IPS DF 19.7 (cell line): Measurements from ENCODE around the gene UNC5B.
A peak's percentile ranks its signal among the peaks of the same experiment; 100 is the strongest.

Source experiments
- DNase-seq: peaks from one replicate; pipeline ENCODE4 v3.0.0-alpha.2; 2013; ENCODE audit warnings: low read depth, low spot score

UNC5B gene

DNA sequence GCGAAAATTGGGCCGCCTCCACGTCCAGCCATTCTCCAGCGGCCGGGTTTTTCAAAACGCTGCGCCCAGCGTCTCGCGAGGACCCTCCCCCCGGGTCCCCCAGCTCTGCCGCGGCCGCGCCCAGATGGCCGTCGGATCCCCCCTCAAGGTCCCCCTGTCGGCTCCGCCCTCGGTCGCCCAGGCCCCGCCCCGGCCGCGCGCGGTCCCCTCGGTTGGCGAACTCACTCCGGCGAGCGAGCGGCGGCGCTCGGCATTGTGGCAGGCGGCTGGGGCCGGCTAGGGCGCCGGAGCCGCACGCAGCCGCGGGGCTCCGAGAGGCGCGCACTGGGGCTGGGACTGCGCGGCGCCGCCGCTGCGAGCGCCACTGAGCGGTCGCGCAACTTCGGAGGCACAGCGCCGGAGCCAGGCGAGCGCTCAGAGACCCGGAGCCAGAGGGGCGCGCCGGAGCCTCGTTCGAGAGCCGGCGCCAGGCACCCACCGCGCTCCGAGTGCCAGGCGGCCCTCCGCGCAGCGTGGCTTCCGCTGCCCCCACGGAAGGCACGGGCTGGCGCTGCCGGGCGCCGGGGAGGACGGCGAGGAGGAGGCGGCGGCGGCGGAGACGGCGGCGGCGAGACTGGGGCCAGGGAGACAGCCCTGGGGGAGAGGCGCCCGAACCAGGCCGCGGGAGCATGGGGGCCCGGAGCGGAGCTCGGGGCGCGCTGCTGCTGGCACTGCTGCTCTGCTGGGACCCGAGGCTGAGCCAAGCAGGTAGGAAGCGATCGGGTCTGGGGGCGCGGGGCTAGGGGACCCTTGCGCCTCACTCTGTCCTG, at the start of gene UNC5B:
Gene UNC5B (plus strand): TSS at position 253 of the 809 bp plus-strand sequence. CDS start 416 bp downstream, at position 669.
- DNase-seq, result no peak

DNA sequence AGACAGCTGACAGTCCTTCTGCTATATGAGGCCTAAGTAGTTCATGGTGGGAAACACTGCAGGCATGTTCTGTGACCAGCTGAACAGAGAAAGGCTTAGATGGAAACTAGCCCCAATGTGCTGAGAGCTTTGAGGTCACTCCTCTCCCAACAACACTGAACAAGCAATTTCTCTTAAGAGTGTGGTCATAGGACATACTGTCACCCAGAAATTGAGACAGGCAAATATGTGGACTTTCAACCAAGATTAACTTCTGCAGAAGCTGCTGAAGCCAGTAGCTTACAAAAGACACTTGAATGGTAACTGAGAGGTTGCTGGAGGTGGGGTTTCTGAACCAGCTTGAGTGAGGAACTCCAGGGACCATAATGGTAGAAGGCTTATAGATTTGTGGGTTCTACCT, 38.9 kb upstream of the UNC5B start:
- DNase-seq, result no peak

DNA sequence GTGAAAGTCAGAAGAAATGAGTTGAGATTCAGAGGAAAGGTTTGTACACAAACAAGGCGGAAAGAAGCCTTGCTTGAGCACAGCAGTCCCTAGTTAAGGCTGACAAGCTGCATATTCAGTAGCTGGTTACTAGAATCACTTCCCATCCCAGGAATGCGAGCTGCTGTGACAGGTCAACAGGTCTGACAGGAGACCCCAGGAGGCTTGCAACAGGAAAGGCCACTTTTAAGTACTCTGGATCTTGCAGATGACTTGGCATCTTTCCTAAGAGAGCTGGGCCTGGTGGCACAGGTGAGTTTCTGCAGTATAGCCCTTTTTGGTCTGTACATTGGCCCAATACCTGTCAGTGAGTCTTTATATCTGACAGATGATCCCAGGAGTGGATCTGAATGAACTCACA, 35.7 kb upstream of the UNC5B start:
- peak; percentile 61 for DNase-seq

DNA sequence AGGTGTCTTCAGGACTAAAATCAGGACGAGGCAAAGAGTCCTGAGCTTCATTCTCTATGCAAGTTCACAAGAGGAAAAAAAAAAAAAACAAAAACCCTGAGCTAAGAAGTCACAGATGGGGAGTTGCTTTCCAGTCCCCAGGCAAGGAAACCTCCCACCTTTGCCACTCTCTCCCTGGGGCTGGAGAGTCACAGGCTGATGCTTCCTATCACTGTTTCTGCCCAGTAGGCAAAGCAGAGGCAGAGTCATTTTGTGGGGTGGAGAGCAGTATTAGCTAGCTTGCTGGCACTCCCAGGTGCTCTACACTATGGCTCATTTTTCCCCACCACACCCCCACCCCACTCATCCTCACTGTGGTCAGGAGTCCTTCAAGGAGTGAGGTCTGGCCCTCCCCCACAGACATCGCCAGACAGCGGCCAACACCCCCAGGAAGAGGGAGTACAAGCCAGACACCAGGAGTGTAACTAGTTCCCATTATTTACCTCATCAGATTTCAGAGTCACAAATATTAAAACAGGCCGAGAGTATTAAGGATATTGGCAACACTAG, 34.6 kb upstream of the UNC5B start:
- no peak for DNase-seq

DNA sequence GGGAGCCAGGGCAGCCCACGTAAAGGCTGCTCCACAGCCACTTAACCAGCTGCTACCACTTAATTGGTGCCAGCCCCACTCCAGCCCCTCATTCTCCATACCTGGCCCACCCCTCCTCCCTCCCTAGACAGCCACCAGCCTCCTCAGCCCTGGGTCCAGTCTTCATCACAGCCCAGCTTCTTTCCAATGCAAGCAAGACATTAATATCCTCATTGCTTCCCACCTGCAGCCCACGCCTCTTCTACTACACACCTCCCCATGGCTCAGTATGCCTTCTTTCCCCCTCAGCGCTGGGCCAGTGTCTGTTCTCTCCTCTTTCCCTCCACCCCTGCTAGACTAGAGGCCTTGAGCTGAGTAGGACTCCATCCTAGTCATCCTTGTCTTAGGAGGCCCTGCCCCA, 33.5 kb upstream of the UNC5B start:
- DNase-seq, result no peak

DNA sequence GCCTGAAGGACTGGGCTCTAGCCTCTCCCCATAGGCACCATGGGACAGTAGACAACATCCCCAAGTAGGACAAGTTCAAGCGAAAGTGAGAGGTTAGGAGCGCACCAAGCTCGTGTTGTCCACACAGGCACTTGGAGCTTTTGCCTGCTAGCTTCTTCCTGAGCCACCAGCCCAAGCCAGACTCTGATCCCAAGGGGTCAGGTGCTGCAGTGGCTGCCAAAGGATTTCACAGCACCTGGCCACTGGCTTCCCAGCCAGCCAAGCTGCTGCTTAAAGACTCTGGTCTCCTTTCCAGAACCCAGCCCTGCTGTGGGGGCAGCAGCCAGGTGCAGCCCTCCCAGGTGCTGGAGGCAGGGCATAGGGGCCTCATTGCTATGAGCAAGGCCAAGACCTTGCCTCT, 33.0 kb upstream of the UNC5B start:
- no peak for DNase-seq

DNA sequence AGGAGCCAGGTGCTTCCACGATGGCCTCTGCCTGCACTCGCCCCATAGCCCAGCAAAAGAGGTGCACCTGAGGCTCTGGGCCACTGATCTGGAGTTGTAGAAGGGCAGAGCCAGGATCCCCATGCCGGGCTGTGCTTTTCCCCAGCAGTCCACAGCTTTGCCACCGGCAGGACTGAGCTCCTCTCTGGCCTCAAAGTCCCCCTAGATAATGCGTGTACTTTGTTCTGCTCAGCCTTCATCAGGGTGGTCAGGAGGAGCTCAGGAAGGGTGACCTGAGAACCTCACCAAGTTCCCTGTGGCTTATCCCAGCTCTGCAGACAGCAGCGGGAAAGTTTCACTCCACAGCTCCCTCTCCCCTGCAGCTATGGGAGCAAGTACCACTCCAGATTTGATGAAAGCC, 27.9 kb upstream of the UNC5B start:
- no peak for DNase-seq

DNA sequence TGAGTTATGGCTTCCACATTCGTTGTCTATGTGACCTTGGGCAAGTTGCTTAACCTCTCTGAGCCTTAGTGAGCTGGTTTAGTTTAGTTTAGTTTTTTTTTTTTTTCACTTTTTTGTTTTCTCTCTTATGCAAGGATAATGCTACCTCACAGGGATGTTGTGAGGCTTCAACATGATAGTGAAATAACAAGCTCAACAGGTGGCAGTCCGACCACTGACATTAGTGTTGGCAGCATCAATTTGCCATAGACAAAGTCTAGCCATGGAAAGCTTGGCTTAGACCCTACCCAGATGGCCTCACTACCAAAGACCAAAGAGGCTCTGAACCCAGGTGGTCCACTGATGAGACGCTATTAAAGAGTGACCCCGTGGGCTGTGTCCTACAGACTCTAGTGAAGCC, 27.2 kb upstream of the UNC5B start:
- DNase-seq, result no peak

DNA sequence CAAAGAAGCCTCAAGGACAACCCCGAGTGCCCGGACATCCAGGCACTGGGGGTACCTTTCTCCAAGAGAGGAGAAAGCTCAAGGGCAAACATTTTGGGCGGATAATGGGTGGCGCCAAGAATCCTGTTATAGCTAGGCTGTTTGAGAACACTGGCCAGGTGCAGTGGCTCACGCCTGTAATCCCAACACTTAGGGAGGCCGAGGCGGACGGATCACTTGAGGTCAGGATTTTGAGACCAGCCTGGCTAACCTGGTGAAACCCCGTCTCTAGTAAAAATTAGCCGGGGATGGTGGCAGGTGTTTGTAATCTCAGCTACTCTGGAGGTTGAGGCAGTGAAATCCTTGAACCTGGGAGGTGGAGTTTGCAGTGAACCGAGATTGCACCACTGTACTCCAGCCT, 25.2 kb upstream of the UNC5B start:
- no peak for DNase-seq

DNA sequence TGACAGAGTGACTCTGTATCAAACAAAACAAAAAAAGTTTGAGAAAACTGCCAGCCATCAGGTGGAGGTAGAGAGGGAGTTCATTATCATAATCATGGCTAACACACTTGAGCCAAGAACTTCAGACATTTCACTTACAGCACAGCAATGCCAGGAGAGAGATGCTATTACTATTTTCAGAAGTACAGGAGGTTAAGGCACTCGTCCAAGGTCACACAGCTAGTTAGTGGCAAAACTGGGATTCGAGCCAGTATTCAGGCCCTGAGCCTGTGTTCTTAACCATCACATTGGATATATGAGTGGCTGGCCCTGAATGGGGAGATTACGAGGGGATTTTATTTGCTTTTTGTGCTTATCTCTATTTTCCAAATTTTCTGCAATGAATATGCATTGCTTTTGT, 24.8 kb upstream of the UNC5B start:
- DNase-seq, result no peak

DNA sequence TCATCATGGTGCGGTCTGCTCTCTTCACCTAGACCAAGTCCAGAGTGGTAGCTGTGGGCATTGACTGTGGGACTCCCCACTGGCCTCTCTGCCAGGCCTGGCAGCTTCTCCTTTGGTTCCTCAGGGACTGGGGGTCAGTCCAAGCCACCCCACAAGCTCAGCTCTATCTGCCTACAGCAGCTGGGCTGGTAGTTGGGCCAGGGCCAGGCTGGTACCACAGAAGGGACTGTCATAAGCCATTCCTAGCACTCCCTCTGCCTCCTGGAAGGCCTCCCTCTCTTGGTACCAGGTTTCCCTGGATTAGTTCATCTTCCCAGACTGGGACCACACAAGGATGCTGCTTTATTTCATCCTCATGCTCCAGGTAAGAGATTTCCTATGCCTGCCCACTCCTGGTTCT, 24.2 kb upstream of the UNC5B start:
- DNase-seq, result no peak

DNA sequence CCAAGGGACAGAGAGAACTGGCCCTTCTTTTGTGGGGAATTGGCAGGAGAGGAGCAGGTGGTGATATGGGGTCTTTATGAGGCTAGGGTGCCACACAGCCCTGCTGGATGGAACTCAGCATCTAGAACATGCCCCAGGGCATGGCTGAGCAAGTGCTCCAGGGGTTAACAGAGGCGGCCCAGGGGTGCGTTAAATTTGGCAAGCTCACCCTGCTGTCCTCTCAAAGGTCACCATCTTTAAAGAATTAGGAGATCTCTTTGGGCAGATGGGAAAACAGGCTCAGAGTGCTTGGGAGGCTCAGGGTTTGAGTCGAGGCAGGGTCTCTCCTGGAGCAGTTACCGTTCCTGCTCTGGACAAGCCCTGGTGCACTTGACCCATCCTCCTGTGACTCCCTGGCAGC, 21.4 kb upstream of the UNC5B start:
- DNase-seq, result no peak

DNA sequence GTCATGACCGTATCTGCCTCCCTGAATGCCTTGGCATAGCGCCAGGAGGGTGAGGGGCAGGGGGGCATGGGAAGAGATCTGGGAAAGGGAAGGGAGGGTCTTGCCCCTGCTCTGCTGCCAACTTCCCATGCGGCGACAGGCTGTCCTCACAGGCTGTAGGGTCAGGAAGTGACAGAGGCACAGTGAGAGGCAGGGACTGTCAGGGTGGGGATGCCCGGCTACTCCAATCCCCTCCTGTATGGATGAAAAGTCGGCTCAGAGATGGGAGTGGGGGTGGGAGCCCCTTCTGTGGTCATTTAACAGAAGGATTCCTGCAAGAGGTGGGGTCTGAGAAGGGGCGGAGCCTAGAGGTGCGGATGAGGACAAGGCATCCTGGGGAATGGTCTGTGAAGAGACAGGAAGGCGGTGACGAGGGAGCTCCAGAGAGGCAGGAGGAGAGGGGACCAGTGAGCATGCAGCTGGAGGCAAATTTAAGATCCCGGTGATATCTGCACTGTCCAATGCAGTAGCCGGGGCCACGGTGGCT, 20.8 kb upstream of the UNC5B start:
- DNase-seq, result no peak

DNA sequence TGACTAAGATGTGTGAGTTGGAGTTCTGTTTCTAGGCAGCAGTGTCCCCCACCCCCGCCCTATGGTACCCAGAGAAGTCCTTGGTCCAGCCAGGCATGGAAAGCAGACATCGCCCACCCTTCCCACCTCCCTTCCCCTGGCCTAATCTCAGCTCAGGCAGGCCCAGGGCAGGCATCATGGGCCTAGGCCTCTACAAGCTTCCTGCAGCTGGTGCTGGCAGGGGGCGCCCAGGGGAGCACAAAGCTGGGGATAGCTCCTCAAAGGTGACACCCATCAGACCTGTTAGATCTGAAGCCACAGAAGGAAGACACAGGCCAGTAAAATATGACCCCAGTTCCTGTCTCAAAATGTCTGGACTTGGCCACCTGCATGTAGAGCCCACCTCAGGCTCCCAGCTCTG, 18.9 kb upstream of the UNC5B start:
- no peak for DNase-seq

DNA sequence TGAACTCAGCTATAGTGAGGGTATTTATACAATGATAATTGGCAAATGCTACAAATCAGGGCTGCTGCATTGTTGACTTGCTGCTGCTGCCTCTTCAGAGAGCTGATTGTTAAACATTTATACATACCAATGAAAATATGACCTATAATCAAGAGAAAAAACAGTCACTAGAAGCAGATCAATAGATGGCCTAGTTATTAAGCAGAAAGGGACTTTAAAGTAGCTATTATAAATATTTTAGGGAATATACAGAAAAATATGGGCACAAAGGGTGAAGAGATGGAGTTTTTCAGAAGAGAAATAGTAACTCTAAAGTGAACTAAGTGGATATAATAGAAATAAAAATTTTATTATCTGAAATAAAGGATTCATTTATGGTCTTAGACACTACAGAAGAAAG, 14.4 kb upstream of the UNC5B start:
- DNase-seq, result no peak

DNA sequence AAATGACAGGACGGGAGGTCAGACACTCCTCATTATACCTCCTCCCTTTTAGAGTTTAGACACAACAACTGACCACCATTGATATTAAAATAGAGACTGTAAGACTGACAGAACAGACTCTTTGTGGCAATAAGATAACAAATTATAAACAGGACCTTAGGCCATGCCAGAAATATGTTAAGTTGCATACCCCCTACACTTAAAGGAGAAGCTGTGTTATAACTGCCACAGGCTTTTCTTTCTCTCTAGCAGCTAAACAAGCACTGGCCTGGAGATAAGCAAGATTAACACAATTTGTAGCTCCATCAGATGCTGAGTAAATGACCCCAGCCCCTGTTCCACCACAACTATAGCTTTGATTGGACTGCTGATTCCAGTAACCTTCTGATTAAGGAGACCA, 10.5 kb upstream of the UNC5B start:
- no peak for DNase-seq

DNA sequence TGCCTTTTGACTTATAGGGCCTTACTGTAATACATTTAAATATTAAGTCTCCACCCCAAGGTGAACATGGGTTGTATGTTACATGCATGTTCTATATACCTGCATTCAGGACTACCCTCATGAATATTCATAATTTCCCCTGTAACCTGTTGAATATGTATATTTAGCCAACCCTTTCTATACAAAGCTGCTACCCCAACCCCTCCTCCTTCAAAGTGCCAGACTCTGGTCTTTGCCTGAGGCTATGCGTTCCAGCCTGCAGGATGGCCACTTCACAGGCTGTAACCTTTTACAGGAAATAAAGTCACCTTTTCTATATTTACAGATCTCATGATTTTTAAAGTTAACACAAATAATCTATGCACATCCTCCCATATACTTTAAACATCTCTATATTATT, 10.1 kb upstream of the UNC5B start:
- DNase-seq, result no peak

DNA sequence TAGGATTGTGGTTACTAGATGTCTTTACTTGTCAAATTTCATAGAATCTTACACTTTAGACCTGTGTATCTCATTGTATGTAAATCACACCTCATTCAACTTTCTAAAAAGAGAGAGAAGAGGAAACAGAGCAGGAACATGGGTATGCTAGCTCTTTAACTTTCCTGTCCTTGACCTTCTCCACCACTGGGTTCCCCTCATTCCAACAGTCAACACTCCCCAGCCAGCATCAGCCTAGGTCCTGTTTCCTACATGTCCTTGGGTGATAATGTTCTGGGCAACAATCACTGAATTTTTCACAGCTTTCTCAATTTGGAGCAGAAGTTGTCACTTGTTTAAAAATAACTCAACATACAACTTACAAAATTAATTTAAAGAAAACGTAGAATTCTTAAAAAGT, 9.2 kb upstream of the UNC5B start:
- DNase-seq, result no peak

DNA sequence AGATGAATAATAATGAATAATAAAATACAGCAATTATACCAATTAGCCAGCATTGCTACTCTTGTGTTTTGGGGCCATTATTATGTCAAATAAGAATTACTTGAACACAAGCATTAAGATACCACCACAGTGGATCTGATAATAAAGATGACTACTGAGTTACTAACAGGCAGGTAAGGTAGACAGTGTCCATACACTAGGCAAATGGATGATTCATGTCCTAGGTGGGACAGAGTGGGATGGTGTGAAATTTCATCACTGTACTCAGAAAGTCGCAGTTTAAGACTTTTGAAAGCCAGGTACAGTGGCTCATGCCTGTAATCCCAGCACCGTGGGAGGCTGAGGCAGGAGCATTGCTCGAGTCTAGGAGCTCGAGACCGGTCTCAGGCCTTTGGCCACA, 8.7 kb upstream of the UNC5B start:
- no peak for DNase-seq

DNA sequence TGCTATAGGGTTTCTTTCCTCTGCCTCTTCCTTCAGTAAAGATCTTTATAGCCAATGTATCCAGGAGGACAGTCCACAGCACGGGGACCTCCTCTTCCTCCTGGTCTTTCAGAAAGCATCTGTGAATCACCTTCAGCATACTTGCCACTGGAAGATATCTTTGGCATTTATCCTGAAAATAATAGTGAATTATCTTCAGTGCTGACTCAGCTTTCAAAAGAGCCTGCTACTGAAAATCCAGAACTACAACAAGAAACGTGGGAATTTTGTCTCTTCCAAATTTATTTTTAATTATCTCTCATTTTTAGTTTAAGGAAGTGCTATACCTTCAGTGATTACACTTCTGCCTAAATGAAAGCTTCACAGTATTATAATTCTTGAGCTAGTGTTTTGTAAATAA, 7.6 kb upstream of the UNC5B start:
- no peak for DNase-seq

DNA sequence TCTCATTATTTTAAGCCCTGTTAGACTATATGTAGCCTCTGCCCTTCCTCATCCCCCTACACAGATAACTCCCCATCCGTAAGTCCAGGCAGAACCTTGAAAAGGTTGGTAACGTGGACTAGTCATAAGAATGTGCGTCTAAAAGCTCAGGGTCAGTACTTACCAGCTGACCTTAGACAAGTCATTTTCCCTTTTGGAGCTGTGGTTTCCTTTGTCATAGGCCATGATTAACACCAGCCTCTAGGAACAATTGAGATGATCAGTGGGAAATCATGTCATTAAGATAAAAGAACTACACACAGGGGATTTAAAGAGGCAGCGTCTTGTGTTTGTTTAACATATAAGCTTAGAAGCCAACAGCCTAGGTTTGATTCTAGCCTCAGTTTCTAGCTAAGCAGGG, 6.9 kb upstream of the UNC5B start:
- DNase-seq, result no peak

DNA sequence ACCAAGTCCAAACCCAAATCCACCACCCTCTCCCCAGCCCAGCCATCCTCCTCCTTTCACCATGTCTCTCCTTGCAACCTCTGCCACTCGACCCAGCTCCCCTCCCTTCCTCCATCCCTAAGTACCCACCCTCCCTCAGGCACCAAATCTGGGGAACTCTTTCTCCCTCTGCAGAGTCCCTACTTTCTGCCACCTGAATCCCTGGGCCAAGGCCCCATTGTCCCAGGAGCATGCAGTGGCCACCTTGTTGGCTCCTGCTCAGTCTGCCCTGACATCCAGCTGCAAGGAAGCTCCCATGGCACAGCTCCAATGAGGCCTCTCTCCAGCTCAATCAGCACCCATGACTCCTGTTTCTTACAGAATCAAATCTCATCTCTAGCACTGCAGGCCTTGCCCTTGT, 5.5 kb upstream of the UNC5B start:
- no peak for DNase-seq

DNA sequence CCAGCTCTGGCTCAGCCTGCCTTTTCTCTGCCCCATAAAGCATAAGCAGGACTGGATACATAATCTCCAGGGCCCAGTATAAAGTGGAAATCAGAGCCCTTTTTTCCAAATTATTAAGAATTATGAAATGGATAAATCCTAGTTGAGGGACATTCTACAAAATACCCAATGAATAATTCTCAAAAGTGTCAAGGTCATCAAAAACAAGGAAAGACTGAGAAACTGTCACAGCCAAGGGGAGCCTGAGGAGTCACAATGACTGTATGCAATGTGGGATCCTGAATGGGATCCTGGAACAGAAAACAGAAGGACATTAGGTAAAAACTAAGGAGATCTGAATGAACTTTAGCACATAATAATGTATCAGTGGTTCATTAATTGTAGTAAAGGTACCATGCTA, 4.8 kb upstream of the UNC5B start:
- no peak for DNase-seq

DNA sequence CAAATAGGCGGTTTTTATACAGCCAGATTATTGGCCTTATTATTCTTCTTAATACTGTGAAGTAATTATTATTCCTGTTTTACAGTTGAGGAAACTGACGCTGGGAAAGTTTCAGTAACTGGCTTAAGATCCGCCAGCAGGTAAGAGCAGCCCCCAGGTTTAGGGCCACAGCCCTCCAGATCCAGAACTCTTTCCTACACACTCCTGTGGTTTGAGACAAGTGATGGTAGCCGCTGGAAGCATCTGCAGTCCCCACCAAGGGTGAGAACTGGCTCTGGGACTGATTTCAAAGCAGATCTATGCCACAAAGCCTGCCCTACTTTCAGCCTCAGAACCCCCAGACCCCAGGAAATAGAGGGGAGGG, 3.0 kb upstream of the UNC5B start:
- no peak for DNase-seq
